HCT116 (cell line): Measurements from ENCODE around the gene HERC6. TPM values are rescaled to one million over a fixed set of nuclear protein-coding genes. Genes with fewer than 3 reads are reported as not detected.
A peak's percentile ranks its signal among the peaks of the same experiment; 100 is the strongest.

Experiments used
- ATAC-seq: fragments of 200-7000 bp; cut with Tn5 transposase; 2 replicates; pipeline ENCODE4 v1.9.1; 2020; ENCODE audit warnings: mild to moderate bottlenecking, moderate library complexity
- BruUV-seq: library from RNA; stranded (reverse); fragments of 400-500 nt; replicated peaks from 2 replicates; lab custom pipeline; 2021; lab: Mats Ljungman, UMichigan
- CTCF ChIA-PET: fragments of 300-600 bp; sonication (Branson Sonifier 250); formaldehyde crosslinking; loops from one replicate; lab custom pipeline; 2021; ENCODE audit warnings: antibody characterized with exemption; lab: Charles Lee
- POLR2A ChIA-PET: fragments of 300-600, 350-600 bp; sonication (Branson Sonifier 250); formaldehyde crosslinking; loops from one replicate; lab custom pipeline; 2021; ENCODE audit warnings: antibody characterized with exemption; lab: Charles Lee
- RAD21 ChIA-PET, 2 experiments: fragments of 300-600 bp; sonication (Branson Sonifier 250); formaldehyde crosslinking; loops; one replicate each; lab custom pipeline; 2023; ENCODE audit warnings: low total read pairs in 2 of 2; ENCODE audit not compliant: uncharacterized antibody in 2 of 2, unreplicated experiment in 2 of 2, low non-redundant PET in 1 of 2; lab: Charles Lee
- DNase-seq: peaks from one replicate; pipeline ENCODE4 v3.0.0-alpha.2; 2010; ENCODE audit warnings: low read depth, low spot score
- H2AFZ ChIP-seq: fragments of 200-600 bp; shearing (Covaris generic), sonication (generic); 2 replicates; pipeline ENCODE4 v1.6.1; 2017; ENCODE audit warnings: low read depth, mixed run types, mixed read lengths, antibody characterized with exemption, low read length; ENCODE audit not compliant: poor library complexity, severe bottlenecking
- H3K27ac ChIP-seq: 2 replicates; pipeline ENCODE4 v1.5.1; 2012; ENCODE audit warnings: low read depth, low read length
- H3K27me3 ChIP-seq: fragments of 200-600 bp; sonication (generic); 2 replicates; pipeline ENCODE4 v1.6.1; 2016; ENCODE audit warnings: mixed run types, low read length, mixed read lengths; ENCODE audit not compliant: insufficient read depth
- H3K36me3 ChIP-seq, 2 experiments: fragments of 200-500 bp in 1 of 2; fragments of 200-600 bp in 1 of 2; sonication (Bioruptor generic) in 1 of 2; sonication (generic) in 1 of 2; 2 replicates each; pipeline versions ENCODE4 v1.5.1 to v1.6.1; 2014 to 2016; ENCODE audit warnings: low read length in 2 of 2, inconsistent platforms in 1 of 2, mixed read lengths in 1 of 2, mixed run types in 1 of 2; ENCODE audit not compliant: insufficient read depth in 2 of 2, control insufficient read depth in 1 of 2
- H3K4me1 ChIP-seq, 2 experiments: fragments of 200-600 bp in 1 of 2; sonication (generic) in 1 of 2; 2 replicates each; pipeline versions ENCODE4 v1.5.1 to v1.6.1; 2012 to 2017; ENCODE audit warnings: low read length in 2 of 2, inconsistent platforms in 1 of 2, mild to moderate bottlenecking in 1 of 2, mixed read lengths in 1 of 2, mixed run types in 1 of 2, moderate library complexity in 1 of 2; ENCODE audit not compliant: insufficient read depth in 2 of 2, control insufficient read depth in 1 of 2
- H3K4me2 ChIP-seq: fragments of 200-600 bp; sonication (generic); 2 replicates; pipeline ENCODE4 v1.6.1; 2017; ENCODE audit warnings: mixed run types, low read length, mixed read lengths
- H3K4me3 ChIP-seq, 2 experiments: fragments of 200-600 bp in 1 of 2; sonication (generic) in 1 of 2; replicated peaks in 1 of 2; 2 replicates each; pipeline ENCODE4 v1.5.1; 2011 to 2016; ENCODE audit warnings: low read length in 2 of 2, control low read depth in 1 of 2, low read depth in 1 of 2, mild to moderate bottlenecking in 1 of 2, mixed read lengths in 1 of 2, mixed run types in 1 of 2
- H3K79me2 ChIP-seq: fragments of 200-600 bp; sonication (generic); 2 replicates; pipeline ENCODE4 v1.6.1; 2017; ENCODE audit warnings: mild to moderate bottlenecking, mixed run types, low read length, moderate library complexity, mixed read lengths; ENCODE audit not compliant: insufficient read depth
- H3K9ac ChIP-seq: fragments of 200-600 bp; sonication (generic); 2 replicates; pipeline ENCODE4 v1.6.1; 2016; ENCODE audit warnings: low read length, mixed read lengths
- H3K9me2 ChIP-seq: fragments of 200-600 bp; sonication (generic), shearing (Covaris generic); 2 replicates; pipeline ENCODE4 v1.6.1; 2017; ENCODE audit warnings: mixed run types, mild to moderate bottlenecking, moderate library complexity; ENCODE audit not compliant: insufficient read depth
- H3K9me3 ChIP-seq, 2 experiments: fragments of 200-500 bp in 1 of 2; fragments of 200-600 bp in 1 of 2; sonication (Bioruptor generic) in 1 of 2; sonication (generic) in 1 of 2; 2 replicates each; pipeline ENCODE4 v1.6.1; 2014 to 2017; ENCODE audit warnings: low read length in 2 of 2, mixed read lengths in 2 of 2, inconsistent platforms in 1 of 2, low read depth in 1 of 2, mild to moderate bottlenecking in 1 of 2, mixed run types in 1 of 2, moderate library complexity in 1 of 2; ENCODE audit not compliant: control insufficient read depth in 1 of 2, insufficient read depth in 1 of 2
- H4K20me1 ChIP-seq: fragments of 200-600 bp; sonication (generic), shearing (Covaris generic); 2 replicates; pipeline ENCODE4 v1.6.1; 2017; ENCODE audit warnings: mixed run types, mild to moderate bottlenecking, moderate library complexity; ENCODE audit not compliant: insufficient read depth
- CTCF ChIP-seq, 3 experiments: fragments of 200-600 bp in 1 of 3; sonication (generic) in 1 of 3; IDR thresholded peaks in 2 of 3; conservative IDR thresholded peaks in 1 of 3; 2 replicates each; pipeline ENCODE4 v1.5.1; 2012 to 2017; ENCODE audit warnings: low read depth in 2 of 3, low read length in 2 of 3, antibody characterized with exemption in 1 of 3, borderline replicate concordance in 1 of 3, control low read depth in 1 of 3, mild to moderate bottlenecking in 1 of 3, mixed read lengths in 1 of 3, mixed run types in 1 of 3, moderate library complexity in 1 of 3; ENCODE audit not compliant: insufficient read depth in 1 of 3
- EZH2 ChIP-seq: fragments of 200-600 bp; sonication (generic); IDR thresholded peaks from 2 replicates; pipeline ENCODE4 v1.6.1; 2017; ENCODE audit warnings: antibody characterized with exemption, mixed run types
- FOSL1 ChIP-seq: IDR thresholded peaks from 2 replicates; pipeline ENCODE4 v1.6.1; 2012; ENCODE audit warnings: low read depth
- POLR2A ChIP-seq: IDR thresholded peaks from 2 replicates; pipeline ENCODE4 v1.7.0; 2011; ENCODE audit warnings: borderline replicate concordance; ENCODE audit not compliant: insufficient read depth, insufficient read length; ENCODE audit errors: extremely low read depth
- POLR2AphosphoS5 ChIP-seq: IDR thresholded peaks from 2 replicates; pipeline ENCODE4 v1.6.1; 2011; ENCODE audit warnings: mild to moderate bottlenecking, low read depth, low read length, moderate library complexity
- REST ChIP-seq: IDR thresholded peaks from 2 replicates; pipeline ENCODE4 v1.6.1; 2012; ENCODE audit warnings: low read depth
- SIN3A ChIP-seq: IDR thresholded peaks from 2 replicates; pipeline ENCODE4 v1.6.1; 2012; ENCODE audit warnings: low read depth
- YY1 ChIP-seq: IDR thresholded peaks from 2 replicates; pipeline ENCODE4 v1.6.1; 2011; ENCODE audit warnings: low read length, low read depth, moderate library complexity, mild to moderate bottlenecking; ENCODE audit not compliant: insufficient replicate concordance; ENCODE audit errors: extremely low read depth
- ZBTB33 ChIP-seq: IDR thresholded peaks from 2 replicates; pipeline ENCODE4 v1.6.1; 2011; ENCODE audit warnings: mild to moderate bottlenecking, low read length, moderate library complexity; ENCODE audit not compliant: insufficient replicate concordance; ENCODE audit errors: extremely low read depth
- ZFX ChIP-seq: fragments of 450-650 bp; IDR thresholded peaks from 2 replicates; pipeline ENCODE4 v1.6.1; 2017
- intact Hi-C: fragments of 100-400 bp; cut with micrococcal nuclease; formaldehyde crosslinking; loops from 2 replicates; pipeline ENCODE4 v1.10.0; 2022
- total RNA-seq: library from RNA; stranded (reverse); gene quantifications from one replicate; pipeline ENCODE4 v1.2.1, GENCODE V29; 2021; ENCODE audit not compliant: unreplicated experiment

The HERC6 gene
- total RNA-seq, 1 experiment from 2014 or later: 4.9 TPM

DNA sequence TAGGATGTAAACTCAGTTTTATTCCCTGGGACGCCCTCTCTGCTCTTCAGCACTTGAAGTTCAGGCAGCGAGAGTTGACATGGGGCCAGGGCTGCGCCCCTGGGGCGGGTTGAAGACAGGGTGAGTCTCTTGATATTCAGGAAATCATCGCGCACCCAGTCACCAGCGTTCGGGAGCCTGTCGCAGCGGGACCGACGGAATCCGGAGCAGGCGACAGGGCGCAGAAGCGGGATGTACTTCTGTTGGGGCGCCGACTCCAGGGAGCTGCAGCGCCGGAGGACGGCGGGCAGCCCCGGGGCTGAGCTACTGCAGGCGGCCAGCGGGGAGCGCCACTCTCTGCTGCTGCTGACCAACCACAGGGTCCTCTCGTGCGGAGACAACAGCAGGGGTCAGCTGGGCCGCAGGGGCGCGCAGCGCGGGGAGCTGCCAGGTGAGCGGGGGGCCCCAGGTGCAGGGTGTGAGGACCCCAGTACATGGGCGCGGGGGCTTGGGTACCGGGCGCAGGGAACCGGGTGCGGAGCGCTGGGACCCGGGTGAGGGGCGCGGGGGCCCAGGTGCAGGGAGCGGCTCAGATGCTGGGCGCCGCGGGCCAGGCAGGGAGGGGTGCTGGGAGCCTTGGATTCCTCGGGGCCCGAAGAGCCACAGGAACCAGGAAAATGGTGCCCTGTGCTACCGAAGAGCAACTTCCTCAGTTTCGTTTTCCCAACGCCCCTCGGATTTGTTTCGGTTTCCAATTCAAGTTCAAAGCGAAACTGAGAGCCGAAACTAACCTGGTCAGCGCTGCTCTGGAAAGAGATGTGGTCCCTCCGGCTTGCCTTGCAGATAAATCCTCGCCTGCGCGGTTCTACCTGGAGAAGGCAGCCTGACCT, at the start of gene HERC6 (continued):
- peak; percentile 51 to 68 (median 65); a peak in 5 of 6 replicates for TF ChIP-seq CTCF (IDR thresholded peaks at IDR 0.05 in 2 of 3, conservative IDR thresholded peaks at IDR 0.05 in 1 of 3; ENCODE audit: borderline replicate concordance in 1 of 3, insufficient read depth in 1 of 3, low read depth in 2 of 3, low read length in 2 of 3)
- TF ChIP-seq FOSL1: no peak
- TF ChIP-seq, all 23 proteins: peak for 7

- no peak overlapping the region for H3K9ac ChIP-seq
- no peaks in the 10 kb centered on the region for H3K36me3 ChIP-seq
- POLR2A ChIA-PET: no interaction called here
- H2AFZ ChIP-seq: no peak overlapping the region
- RAD21 ChIA-PET: no interaction called here
- TF ChIP-seq POLR2A (no peak), REST (no peak), ZBTB33 (no peak), POLR2AphosphoS5 (no peak), EZH2 (no peak), SIN3A (no peak), YY1 (no peak), CTCF (IDR thresholded peaks at IDR 0.05 in 2 of 3, conservative IDR thresholded peaks at IDR 0.05 in 1 of 3; ENCODE audit: borderline replicate concordance in 1 of 3, insufficient read depth in 1 of 3, low read depth in 2 of 3, low read length in 2 of 3) (no peak), ZFX (no peak)
- ATAC-seq: no peak
- H3K9me3 ChIP-seq: no peaks in the 10 kb centered on the region
- CTCF ChIA-PET: no interaction called here
- DNase-seq: no peak
- H4K20me1 ChIP-seq: no peaks in the 10 kb centered on the region
- no peak overlapping the region for H3K4me2 ChIP-seq
- BruUV-seq: no TSS peak
- H3K27ac ChIP-seq: no peak overlapping the region
- no peaks in the 10 kb centered on the region for H3K4me1 ChIP-seq
- no peaks in the 10 kb centered on the region for H3K9me2 ChIP-seq
- no peaks in the 10 kb centered on the region for H3K79me2 ChIP-seq
- no peak overlapping the region for H3K4me3 ChIP-seq
- intact Hi-C loops: no loop called here
- no peaks in the 10 kb centered on the region for H3K27me3 ChIP-seq
Measured at GRCh38 chr4:88333741-88334405, 44.8 kb upstream of the HERC6 start.
